ENCODE results near the gene TUNAR. TPM values are rescaled to one million over a fixed set of nuclear protein-coding genes. Genes with fewer than 3 reads are reported as not detected.

The TUNAR gene
- not detected for total RNA-seq

- no peak for DNase-seq (ENCODE audit: low spot score)
These were observed at the start of gene TUNAR for GRCh38 chr14:95876761-95877538. Gene TUNAR (plus strand): TSS chr14:95876832.

DNA sequence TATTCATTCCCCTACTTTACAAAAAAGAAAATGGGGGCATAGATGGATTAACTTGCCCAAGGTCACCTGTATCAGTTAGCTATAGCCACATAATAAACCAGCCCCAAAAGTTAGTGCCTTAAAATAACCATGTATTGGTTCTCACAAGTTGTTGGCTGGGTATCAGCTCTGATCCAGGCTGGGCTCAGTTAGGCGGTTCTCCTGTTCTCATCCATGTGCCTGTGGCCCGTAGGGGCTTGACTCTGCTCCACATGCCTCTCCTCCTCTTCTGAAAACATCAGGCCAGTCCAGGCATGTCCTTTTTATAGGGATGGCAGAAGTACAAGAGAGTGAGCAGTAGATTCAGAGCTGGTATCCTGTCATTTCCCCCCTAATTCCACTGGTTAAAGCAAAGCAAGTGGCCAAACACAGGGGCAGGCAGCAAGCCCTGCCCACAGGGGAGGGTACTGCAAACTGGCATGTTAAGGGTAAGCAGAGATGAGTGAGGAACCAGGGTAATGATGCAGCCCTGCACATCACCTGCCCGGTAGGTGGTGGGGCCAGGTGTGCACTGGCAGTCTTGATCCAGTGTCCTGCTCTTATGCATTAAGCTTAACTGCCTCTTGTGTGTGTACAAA, 47.9 kb upstream of the TUNAR start:
- DNase-seq (ENCODE audit: low spot score): no peak

DNA sequence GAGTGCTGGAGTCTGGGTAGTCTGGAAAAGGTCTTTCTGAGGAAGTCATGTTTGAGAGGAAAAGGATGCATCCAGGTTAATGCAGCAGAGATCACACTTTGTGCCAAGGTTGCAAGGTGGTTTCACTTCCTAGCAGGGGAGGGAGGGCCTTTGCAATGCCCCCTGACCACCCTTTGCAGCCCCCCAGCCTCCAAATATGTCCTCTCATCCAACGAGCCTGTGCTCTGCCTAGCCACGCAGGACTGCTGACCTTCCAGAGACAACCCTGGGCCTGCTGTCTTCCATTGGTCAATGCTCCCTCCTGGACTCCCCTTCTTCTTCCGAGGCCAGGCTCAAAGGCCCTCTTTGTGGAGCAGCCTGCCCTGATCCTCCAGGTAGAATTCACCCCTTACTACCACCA, 47.3 kb upstream of the TUNAR start:
- DNase-seq (ENCODE audit: low spot score): no peak

DNA sequence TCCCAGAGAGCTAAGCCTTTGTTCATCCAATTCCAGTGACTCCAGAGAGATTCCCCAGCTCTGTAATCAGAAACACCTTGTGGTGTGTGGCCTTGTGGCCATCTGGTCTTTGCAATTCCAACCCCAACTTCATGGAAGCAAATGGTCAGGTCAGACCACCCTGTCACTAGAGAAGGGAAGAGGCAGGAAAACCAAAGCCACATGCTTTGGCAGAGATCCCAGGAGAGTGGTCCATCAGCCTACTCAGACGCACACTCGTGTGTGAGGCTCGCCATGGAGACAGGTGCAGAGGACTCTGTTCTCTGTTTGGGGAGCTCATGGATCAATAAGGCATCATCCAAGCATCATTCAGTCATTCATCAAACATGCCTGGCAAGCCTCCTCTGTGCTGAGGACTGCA, 46.2 kb upstream of the TUNAR start:
- DNase-seq (ENCODE audit: low spot score): no peak

DNA sequence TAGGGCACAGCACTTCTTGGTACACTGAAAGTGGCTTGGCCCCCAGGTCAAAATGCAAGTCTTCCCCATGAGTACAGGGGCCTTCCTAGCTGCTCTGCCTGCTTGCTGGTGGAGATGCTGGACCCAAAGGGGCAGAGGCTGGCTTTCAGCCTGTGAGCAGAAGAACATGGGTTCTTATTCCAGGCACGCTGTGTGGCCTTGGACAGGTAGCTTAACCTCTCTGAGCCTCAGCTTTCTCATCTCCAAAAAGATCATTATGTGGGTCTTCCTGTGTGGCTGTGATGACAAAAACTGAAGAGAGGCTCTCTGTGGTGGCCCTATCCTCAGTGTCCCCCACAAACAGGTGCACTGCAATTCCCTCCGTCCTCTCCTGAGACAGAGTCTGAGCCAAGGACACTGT, 45.6 kb upstream of the TUNAR start:
- no peak for DNase-seq (ENCODE audit: low spot score)

DNA sequence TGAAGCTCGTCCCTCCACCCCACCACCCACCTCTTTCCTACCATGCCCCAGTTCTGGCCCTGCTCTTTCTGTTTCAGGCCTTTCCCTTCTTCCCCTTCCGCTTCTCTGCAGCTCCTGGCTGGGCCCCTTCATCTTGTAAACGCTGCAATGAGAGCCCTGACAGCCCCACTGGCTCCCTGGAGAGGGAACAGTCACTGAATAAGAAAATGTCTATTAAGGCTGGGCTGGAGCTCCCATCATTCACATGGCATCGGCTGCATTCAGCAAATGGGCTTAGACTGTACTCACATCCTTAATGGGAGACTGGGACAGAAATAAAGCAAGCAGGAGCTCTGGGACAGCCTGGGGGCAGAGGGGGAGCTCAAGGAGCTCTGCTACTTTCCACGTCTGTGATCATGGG, 45.2 kb upstream of the TUNAR start:
- no peak for DNase-seq (ENCODE audit: low spot score)

DNA sequence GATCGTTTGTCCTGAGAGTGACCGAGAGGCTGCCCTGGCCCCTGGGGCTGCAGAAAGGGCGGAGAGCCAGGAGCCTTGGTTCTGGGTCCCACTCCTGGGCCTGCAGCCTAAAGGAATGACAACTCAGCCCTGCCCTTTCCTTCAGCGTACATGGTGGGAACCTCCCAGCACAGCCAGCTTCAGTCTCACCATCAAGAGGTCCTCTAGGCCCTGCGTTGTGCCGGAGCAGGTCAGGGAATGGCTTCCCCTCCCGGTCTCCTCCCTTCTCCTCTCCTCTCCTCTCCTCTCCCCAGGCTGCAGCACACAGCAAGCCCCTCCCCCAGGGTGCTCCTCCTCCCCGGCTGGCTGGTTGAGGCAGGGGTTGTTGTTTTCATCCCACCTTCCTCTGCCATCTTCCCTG, 44.6 kb upstream of the TUNAR start:
- no peak for DNase-seq (ENCODE audit: low spot score)

DNA sequence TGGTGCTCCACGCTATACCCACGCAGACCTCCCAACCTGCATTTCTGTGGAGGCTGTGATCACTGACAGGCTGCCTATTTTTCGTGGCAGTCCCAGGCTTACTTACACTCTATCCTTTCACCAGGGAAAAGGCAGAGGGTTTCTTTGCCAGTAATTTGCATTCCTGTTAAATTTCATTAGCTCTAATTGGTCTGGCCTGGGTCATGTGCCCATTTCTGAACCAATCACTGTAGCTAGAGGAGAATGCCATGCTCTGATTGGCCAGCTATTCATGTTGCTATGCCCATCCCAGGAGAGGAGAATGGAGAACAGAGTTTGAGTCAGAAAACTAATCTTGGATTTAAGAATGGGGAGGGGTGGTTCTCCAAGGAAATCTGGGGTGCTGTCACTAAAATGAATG, 43.2 kb upstream of the TUNAR start:
- DNase-seq (ENCODE audit: low spot score): no peak

- DNase-seq (ENCODE audit: low spot score): no peak
These were observed 42.1 kb upstream of the TUNAR start for GRCh38 chr14:95834496-95834895.

DNA sequence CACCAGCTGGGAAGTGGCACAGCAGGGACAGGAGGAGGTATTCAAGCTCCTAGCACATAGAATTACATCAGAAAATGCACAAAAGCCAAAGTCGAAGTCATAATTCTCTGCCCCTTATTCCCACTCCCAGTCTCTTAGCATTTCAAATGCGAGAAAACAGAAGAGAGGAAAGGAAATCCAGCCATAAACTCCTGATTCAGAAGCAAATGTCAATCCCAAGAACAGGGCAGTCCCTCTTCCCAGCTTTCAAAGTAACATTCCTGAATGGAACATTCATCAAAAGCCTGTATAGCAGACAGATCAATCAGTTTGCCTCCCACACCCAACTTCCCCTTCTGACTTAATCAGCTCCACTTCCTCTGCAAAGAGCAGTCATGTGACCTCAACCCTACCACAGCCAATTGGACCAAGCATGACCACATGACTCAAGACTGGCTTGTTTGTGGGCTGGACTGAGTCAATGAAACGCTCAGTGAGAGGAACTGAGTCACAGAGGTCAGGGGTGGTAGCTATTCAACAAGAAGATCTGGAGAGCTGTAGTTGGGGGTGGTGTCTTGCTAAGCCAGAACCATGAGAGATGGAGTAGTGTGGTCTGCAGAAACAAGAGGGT, 41.4 kb upstream of the TUNAR start:
- no peak for DNase-seq (ENCODE audit: low spot score)

DNA sequence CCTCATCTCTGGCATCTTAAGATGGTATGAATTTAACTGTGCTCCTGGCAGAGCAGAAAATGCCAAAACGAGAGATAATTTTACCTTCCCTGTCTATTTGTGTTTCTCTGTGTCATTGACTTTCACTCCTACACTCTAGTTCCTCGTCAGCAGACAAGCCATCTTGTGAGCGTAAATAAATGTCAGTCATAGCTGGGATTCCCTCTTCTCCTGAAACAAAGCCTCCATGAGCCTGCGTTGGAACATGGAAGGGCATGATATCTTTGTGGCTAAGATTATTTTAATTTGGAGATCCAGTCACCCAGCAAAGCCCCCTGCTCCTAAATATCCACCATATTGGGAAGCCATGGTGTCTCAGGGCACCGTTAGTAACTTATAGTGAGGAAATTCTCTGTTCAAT, 37.8 kb upstream of the TUNAR start:
- DNase-seq (ENCODE audit: low spot score): no peak

DNA sequence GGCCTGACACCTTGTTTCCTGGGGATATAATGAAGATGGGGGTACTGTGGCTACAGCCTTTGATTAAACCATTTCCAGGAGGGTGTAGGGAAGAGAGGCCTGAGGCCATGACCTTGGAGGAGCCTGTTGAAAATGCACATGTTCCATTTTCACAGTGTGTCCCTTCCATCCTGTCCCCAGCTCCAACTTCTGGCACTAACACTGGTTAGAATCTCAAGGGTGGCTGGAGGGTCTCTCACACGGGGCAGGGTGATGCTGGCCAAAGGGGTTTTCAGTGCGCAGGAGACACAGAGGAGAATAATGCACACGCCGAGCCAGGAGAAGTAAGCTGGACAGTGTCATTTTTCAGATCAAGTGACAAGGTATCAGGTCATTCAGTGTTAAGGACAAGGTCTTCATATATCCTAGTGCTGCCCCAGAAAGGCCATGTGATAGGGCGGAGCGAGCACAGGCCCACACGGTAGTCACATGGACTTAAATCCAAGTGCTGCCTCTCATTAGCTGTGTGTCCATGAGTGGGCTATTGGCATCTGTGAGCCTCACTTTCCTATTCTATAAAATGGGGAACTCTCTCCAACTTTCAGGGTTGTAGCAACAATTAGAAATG, 36.4 kb upstream of the TUNAR start:
- no peak for DNase-seq (ENCODE audit: low spot score)

DNA sequence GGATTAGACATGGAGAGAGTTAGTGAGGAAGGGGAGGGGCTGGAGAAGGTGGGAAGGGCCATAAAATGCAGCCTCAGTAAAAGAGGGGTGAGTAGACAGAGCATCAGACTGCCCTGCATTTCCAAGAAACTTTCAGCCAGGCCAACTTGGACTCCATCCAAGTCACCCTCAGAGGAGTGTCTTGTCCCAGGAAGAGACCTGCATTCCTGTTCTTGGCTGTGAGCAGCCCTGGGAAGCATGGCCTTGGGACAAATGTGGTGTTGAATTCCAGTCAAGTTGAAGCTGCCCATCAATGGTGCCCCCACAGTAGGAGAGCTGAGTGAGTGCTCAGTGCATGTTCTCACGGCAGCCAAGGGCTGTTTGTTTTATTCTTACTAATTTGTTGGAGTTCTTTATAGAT, 35.0 kb upstream of the TUNAR start:
- no peak for DNase-seq (ENCODE audit: low spot score)

- DNase-seq (ENCODE audit: low spot score): no peak
These were observed 26.9 kb upstream of the TUNAR start for GRCh38 chr14:95849761-95850160.

DNA sequence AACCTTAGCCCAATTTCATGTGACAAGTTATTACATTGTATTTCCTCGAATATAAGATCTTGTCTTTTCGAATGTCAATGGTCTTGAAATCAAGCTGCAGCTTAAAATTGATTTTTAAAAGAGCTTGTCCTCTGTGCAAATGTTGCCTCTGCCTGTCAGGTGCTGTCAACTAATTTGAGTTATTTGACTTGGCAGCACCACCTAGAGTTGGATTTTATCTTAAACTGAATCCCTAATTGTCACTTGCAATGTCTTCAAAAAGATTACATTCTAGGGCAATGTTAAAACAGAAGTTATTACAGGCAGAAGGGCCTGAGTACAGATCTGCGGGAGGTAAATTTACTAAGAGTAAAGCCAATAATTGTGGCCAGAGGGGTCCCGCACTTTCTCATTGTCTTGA, 26.2 kb upstream of the TUNAR start:
- DNase-seq (ENCODE audit: low spot score): no peak

DNA sequence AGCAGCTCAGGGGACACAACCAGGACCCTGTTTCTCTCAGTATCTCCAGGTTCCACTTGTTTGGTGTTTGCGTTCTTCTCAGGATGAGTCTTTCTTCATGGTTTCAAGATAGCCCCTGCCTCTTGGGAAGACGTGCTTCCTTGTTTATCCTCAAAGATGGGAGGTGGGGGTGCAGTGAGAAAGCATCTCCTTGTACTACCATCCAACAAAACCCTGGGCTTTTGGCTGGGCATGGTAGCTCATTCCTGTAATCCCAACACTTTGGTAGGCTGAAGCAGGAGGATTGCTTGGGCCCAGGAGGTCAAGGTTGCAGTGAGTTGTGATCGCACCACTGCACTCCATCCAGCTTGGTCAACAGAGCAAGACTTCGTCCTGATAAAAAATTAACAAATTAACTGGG, 21.0 kb upstream of the TUNAR start:
- no peak for DNase-seq (ENCODE audit: low spot score)

GRCh38 chr14:95857275-95857674, 19.4 kb upstream of the TUNAR start:
- no peak for DNase-seq (ENCODE audit: low spot score)

- no peak for DNase-seq (ENCODE audit: low spot score)
These were observed 17.7 kb upstream of the TUNAR start for GRCh38 chr14:95858893-95859292.

- DNase-seq (ENCODE audit: low spot score): no peak
These were observed 14.4 kb upstream of the TUNAR start for GRCh38 chr14:95862243-95862642.

- DNase-seq (ENCODE audit: low spot score): no peak
These were observed 13.3 kb upstream of the TUNAR start for GRCh38 chr14:95863295-95863694.

DNA sequence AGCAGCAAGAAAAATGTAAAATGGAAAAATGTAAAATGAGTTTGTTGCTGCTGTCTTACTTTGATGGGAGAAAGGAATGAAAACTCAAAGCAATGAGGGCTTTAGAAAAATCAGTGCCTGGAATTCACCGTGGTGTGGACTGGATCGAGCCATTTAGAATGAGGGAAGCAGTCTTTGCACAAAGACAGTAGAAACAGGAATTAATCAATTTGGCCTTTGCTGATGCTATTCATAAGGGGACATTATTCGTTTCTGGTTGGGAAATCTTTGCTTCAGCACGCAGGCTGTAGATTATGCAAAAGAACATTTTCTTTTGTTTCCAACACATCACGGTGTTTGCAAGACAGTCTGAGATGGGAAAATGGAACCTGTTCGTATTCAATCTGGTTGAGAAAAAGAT, 6.9 kb upstream of the TUNAR start:
- DNase-seq (ENCODE audit: low spot score): no peak

- DNase-seq (ENCODE audit: low spot score): no peak
These were observed 5.9 kb upstream of the TUNAR start for GRCh38 chr14:95870772-95871171.

- DNase-seq (ENCODE audit: low spot score): no peak
These were observed 5.1 kb upstream of the TUNAR start for GRCh38 chr14:95871531-95871930.
